CD4-positive, alpha-beta memory T cell (primary cell): ENCODE results near the gene RHOF. TPM values are rescaled to one million over a fixed set of nuclear protein-coding genes. Genes with fewer than 3 reads are reported as not detected.

Experiments used
- CTCF ChIA-PET: fragments of 350-600 bp; sonication (Branson Sonifier 250); formaldehyde crosslinking; loops from one replicate; lab custom pipeline; 2021; ENCODE audit warnings: inconsistent platforms; ENCODE audit not compliant: partially characterized antibody; lab: Charles Lee
- POLR2A ChIA-PET: fragments of 350-600 bp; sonication (Branson Sonifier 250); formaldehyde crosslinking; loops from one replicate; lab custom pipeline; 2021; ENCODE audit not compliant: partially characterized antibody; lab: Charles Lee
- DNase-seq, 5 donors: peaks; one replicate each; pipeline versions ENCODE4 v3.0.0 to v3.0.0-alpha.2; 2020 to 2022; ENCODE audit warnings: mixed read lengths in 1 of 5
- H3K27ac ChIP-seq: one replicate; pipeline ENCODE4 v1.7.0; 2013; ENCODE audit warnings: low read depth, low read length
- H3K27me3 ChIP-seq: 2 replicates; pipeline ENCODE4 v1.7.0; 2013; ENCODE audit warnings: mild to moderate bottlenecking, low read length, moderate library complexity; ENCODE audit not compliant: insufficient read depth
- H3K36me3 ChIP-seq: 2 replicates; pipeline ENCODE4 v1.7.0; 2013; ENCODE audit warnings: mild to moderate bottlenecking, low read length, moderate library complexity; ENCODE audit not compliant: insufficient read depth
- H3K4me1 ChIP-seq: 2 replicates; pipeline ENCODE4 v1.7.0; 2013; ENCODE audit warnings: mild to moderate bottlenecking, low read length, moderate library complexity; ENCODE audit not compliant: insufficient read depth
- H3K4me3 ChIP-seq, 2 donors: one replicate each; pipeline ENCODE4 v1.7.0; 2013; ENCODE audit warnings: low read length in 2 of 2, mild to moderate bottlenecking in 1 of 2
- H3K9me3 ChIP-seq, 2 donors: one replicate each; pipeline ENCODE4 v1.7.0; 2013; ENCODE audit warnings: low read length in 2 of 2, control low read depth in 1 of 2; ENCODE audit not compliant: control insufficient read depth in 1 of 2
- H3K27ac Mint-ChIP-seq, 7 donors: one replicate each; pipeline ENCODE4 v1.8.0; 2020 to 2021; ENCODE audit warnings: mixed read lengths in 7 of 7, mild to moderate bottlenecking in 6 of 7, inconsistent platforms in 3 of 7, moderate library complexity in 3 of 7
- H3K27me3 Mint-ChIP-seq, 2 donors: one replicate each; pipeline ENCODE4 v1.8.0; 2020 to 2021; ENCODE audit warnings: mixed read lengths in 2 of 2
- H3K36me3 Mint-ChIP-seq, 2 donors: one replicate each; pipeline ENCODE4 v1.8.0; 2020 to 2021; ENCODE audit warnings: mixed read lengths in 2 of 2, inconsistent platforms in 1 of 2, mild to moderate bottlenecking in 1 of 2
- H3K4me1 Mint-ChIP-seq, 4 donors: one replicate each; pipeline ENCODE4 v1.8.0; 2020 to 2021; ENCODE audit warnings: mixed read lengths in 4 of 4, mild to moderate bottlenecking in 1 of 4
- H3K4me3 Mint-ChIP-seq, 8 donors: one replicate each; pipeline ENCODE4 v1.8.0; 2020 to 2021; ENCODE audit warnings: mixed read lengths in 8 of 8, mild to moderate bottlenecking in 7 of 8, moderate library complexity in 6 of 8, inconsistent platforms in 3 of 8
- H3K9me3 Mint-ChIP-seq, 8 donors: one replicate each; pipeline ENCODE4 v1.8.0; 2020 to 2021; ENCODE audit warnings: mixed read lengths in 8 of 8, mild to moderate bottlenecking in 5 of 8, inconsistent platforms in 3 of 8, moderate library complexity in 1 of 8
- intact Hi-C: fragments of 100-400 bp; cut with micrococcal nuclease; formaldehyde crosslinking; loops from one replicate; pipeline ENCODE4 v1.15.1; 2023
- polyA plus RNA-seq, 2 donors: library from polyadenylated mRNA; unstranded; fragments of 300-500 nt; fragmentation: Illumina TruSeq; gene quantifications; one replicate each; pipeline ENCODE4 v1.2.3, GENCODE V29; 2021
- total RNA-seq, 2 experiments: library from RNA; stranded (reverse); gene quantifications; one replicate each; pipeline ENCODE4 v1.2.3, GENCODE V29; 2021

The RHOF gene
- total and polyA plus RNA-seq, 4 experiments from 2014 or later = 72.6 to 138 (median 121) TPM

DNA sequence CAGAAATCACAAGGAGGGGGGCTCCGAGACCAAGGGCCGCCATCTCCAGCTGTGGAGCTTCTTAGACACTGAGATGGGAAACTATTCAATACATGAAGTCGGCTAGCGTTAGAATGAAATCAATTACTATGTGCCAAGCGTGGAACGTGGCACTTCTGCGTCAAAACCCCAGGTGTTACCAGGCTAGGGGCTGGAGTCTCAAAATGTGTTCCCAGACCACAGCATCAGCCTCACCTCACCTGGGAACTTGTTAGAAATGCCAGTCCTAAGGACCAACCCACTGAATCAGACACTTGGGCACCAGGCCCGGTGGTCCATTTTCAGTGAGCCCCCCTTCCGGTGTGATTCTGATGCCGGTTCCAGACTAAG is 5.3 kb upstream of the RHOF start:
- H3K4me1 ChIP-seq = peaks cover 41% of the 10 kb centered on the region
- peaks cover 21% of the 10 kb centered on the region for H3K36me3 ChIP-seq
- Mint-ChIP-seq H3K9me3 (peaks cover 0 to 3% (median 0%) of the 10 kb centered on the region in 8 donors), H3K4me3 (peak overlapping the region; percentile 85 to 94 (median 88)), H3K27ac (peak overlapping the region; percentile 87 to 96 (median 94)), H3K4me1 (peaks cover 22 to 62% (median 35%) of the 10 kb centered on the region in 4 donors), H3K27me3 (no peaks in the 10 kb centered on the region), H3K36me3 (peaks cover 13 to 57% of the 10 kb centered on the region in 2 donors)
- POLR2A ChIA-PET = interaction anchor here (1.8 to 44.6 kb wide), 4 partner anchors 8 to 92 kb away, joined by 8 to 2727 read pairs (median 1422); partner anchors contain the start of genes PSMD9, RHOF, SETD1B and TMEM120B
- H3K27me3 ChIP-seq = no peaks in the 10 kb centered on the region
- H3K27ac ChIP-seq = peak overlapping the region; percentile 91
- no peak for DNase-seq
- intact Hi-C loops = no loop called here
- peak overlapping the region; percentile 38 to 46 for H3K4me3 ChIP-seq
- CTCF ChIA-PET = interaction anchor here (6.2 to 15.1 kb wide), 4 partner anchors 11 to 92 kb away, joined by 51 to 918 read pairs (median 339); partner anchors contain the start of genes PSMD9 and SETD1B
- H3K9me3 ChIP-seq = no peaks in the 10 kb centered on the region

DNA sequence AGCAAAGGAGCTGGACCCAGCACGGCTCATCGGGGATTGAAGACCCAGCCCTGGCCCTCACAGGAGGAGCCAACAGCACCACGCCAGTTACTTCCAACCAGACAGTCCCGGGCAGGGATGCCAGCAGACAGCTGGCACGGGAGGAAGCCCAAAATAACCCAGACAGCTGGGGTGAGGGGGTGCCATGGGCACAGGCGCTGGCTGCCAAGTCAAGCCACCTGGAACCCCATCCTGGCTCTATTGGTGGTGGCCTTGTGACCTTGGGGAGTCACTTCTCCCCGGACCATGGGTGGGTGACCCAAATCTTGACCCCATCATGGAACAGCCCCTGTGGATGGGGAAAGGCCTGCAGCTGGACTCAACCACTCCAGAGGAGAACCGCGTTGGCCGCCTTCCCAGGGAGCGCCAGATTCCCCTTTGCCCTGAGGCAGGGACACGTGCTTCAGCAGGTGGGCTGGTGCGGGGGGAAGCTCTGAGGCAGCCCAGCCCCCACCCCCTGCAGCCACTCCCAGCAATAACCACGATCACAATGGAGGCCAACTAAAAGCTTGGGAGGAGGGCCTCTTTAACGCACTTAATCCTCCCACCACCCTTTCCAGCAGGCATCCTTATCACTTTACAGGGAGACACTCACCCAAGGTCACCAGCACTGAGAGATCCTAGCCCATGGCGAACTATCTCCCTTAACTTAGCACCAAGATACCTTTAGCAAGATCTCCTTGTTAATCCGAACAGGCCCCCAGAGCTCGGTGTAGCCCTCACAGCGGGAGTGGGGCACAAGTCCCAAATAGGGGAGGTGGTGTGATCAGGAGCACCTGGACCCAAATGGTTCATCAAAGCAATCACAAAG is 4.7 kb upstream of the RHOF start:
- Mint-ChIP-seq H3K27ac (peak overlapping the region; percentile 13 to 96 (median 94)), H3K9me3 (peaks cover 0 to 3% (median 0%) of the 10 kb centered on the region in 8 donors), H3K36me3 (peaks cover 13 to 55% of the 10 kb centered on the region in 2 donors), H3K27me3 (no peaks in the 10 kb centered on the region), H3K4me1 (peaks cover 22 to 60% (median 35%) of the 10 kb centered on the region in 4 donors), H3K4me3 (peak overlapping the region; percentile 85 to 94 (median 88))
- Histone ChIP-seq H3K4me3 (no peak overlapping the region), H3K9me3 (no peaks in the 10 kb centered on the region), H3K27ac (peak overlapping the region; percentile 91), H3K36me3 (peaks cover 21% of the 10 kb centered on the region), H3K27me3 (no peaks in the 10 kb centered on the region), H3K4me1 (peaks cover 42% of the 10 kb centered on the region)
- intact Hi-C loops = no loop called here
- DNase-seq = no peak
- ChIA-PET CTCF (interaction anchor here (0.6 to 15.1 kb wide), 5 partner anchors 11 to 112 kb away, joined by 3 to 918 read pairs (median 119); partner anchors contain the start of genes PSMD9 and SETD1B), POLR2A (interaction anchor here (0.6 to 44.6 kb wide), 6 partner anchors 7 to 183 kb away, joined by 3 to 2727 read pairs (median 62); partner anchors contain the start of genes PSMD9, RHOF, SETD1B and TMEM120B)

DNA sequence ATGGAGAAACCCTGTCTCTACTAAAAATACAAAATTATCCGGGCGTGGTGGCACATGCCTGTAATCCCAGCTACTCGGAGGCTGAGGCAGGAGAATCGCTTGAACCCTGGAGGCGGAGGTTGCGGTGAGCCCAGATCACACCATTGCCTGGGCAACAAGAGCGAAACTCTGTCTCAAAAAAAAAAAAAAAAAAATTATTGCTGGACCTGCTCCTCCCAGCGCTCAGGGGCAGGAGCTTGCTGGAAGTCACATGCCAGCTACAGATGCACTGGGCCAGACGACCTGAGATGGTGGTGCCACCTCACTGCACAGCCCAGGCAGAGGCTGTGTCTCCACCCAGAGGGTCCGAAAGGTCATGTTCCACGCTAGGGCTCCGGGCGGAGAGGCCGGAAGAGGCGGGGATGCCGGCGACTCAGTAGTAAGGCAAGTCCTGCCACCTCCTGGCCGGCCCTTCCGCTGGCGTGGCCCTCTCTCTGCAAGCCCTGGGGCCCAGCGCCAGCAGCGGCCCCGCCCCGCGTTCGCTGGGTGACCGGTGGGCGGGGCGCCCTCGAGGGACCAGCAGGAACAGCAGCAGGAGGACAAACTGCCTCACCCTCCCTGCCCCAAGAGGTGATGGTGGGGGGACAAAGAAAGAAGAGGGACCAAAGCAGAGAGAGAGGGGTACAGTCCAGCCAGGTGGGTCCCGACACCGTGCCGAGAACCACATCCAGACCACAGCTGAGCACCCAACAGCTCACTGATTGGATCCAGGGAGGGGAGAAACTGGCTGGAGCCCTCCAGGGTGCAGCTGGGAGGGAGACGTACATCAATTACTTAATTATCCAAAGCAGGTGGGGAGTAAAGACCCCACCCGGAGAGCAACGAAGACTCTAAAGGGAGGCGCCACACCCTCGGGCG is 3.6 kb upstream of the RHOF start:
- no peak overlapping the region for H3K4me3 ChIP-seq
- H3K27me3 ChIP-seq = no peaks in the 10 kb centered on the region
- peaks cover 21% of the 10 kb centered on the region for H3K36me3 ChIP-seq
- intact Hi-C loops = no loop called here
- H3K4me3 Mint-ChIP-seq = peak overlapping the region in 6 of 8 donors; percentile 17 to 62 (median 48)
- ChIA-PET CTCF (interaction anchor here (1.7 to 15.1 kb wide), 6 partner anchors 13 to 121 kb away, joined by 5 to 918 read pairs (median 104); partner anchors contain the start of genes CFAP251, PSMD9 and SETD1B), POLR2A (interaction anchor here (0.6 to 44.6 kb wide), 7 partner anchors 6 to 381 kb away, joined by 3 to 2727 read pairs (median 8); partner anchors contain the start of genes PSMD9, RHOF, SETD1B and TMEM120B)
- H3K27me3 Mint-ChIP-seq = no peaks in the 10 kb centered on the region
- peak overlapping the region in 6 of 7 donors; percentile 36 to 99 (median 68) for H3K27ac Mint-ChIP-seq
- peaks cover 13 to 53% of the 10 kb centered on the region in 2 donors for H3K36me3 Mint-ChIP-seq
- peaks cover 0 to 3% (median 0%) of the 10 kb centered on the region in 8 donors for H3K9me3 Mint-ChIP-seq
- no peak for DNase-seq
- H3K4me1 ChIP-seq = peaks cover 42% of the 10 kb centered on the region
- H3K27ac ChIP-seq = no peak overlapping the region
- H3K4me1 Mint-ChIP-seq = peaks cover 22 to 57% (median 37%) of the 10 kb centered on the region in 4 donors
- H3K9me3 ChIP-seq = no peaks in the 10 kb centered on the region

DNA sequence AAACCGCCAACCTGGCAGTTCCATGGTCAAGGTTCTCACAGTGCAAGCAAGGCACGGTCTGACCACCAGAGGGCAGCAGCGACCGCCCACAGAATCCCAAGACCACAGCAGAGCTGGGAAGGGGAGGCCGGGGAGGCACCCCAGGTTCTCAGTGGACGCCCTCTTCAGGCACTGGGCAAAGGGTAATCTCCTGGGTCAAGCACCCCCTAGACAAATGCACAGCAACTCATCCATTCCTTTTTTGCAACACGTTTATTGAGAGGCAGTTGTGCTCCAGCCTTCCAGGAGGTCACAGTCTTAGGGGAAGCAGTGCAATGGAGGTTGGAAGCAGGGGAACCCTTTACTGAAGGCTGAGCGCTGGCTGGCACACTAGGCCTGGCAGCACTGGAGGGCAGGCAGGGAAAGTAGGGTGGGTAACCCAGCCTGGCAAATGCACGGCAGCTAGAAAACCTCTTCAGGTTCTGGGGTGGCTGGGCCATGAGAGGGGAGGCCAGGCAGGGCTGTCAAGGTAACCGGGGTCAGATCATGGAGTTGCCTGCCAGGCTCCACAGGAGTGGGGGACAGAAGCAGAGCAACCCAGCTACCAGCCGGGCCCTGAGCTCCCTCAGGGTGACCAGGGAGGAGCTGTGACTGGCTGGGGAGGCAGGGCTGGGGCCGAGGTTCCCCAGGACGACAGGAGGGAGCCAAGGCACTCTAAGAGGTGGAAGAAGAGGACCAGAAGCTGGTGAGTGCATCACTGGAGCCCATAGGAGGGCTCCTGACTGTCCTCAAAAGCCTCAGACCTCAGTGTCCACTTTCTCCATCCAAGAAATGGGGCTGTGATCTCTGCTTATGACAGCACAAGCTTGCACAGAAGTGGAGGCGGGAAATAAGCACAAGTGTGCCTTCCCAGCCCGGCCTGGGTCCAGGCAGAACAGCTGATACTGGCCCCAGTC is 1.8 kb upstream of the RHOF start:
- H3K36me3 ChIP-seq = peaks cover 21% of the 10 kb centered on the region
- H3K4me3 ChIP-seq = peak overlapping the region in 1 of 2 donors; percentile 36
- POLR2A ChIA-PET = interaction anchor here (0.6 to 44.6 kb wide), 18 partner anchors 4 to 941 kb away, joined by 3 to 2727 read pairs (median 9); partner anchors contain the start of genes CFAP251, PSMD9, RHOF and RNF34
- H3K9me3 ChIP-seq = no peaks in the 10 kb centered on the region
- H3K27me3 ChIP-seq = no peaks in the 10 kb centered on the region
- H3K4me3 Mint-ChIP-seq = peak overlapping the region; percentile 78 to 94 (median 87)
- peaks cover 27 to 64% (median 49%) of the 10 kb centered on the region in 4 donors for H3K4me1 Mint-ChIP-seq
- H3K9me3 Mint-ChIP-seq = no peaks in the 10 kb centered on the region
- DNase-seq = peak; percentile 76 to 85 (median 79)
- CTCF ChIA-PET = interaction anchor here (0.7 to 15.1 kb wide), 23 partner anchors 14 to 394 kb away, joined by 3 to 918 read pairs (median 6); partner anchors contain the start of genes CFAP251, PSMD9, SETD1B and TMEM120B
- no peaks in the 10 kb centered on the region for H3K27me3 Mint-ChIP-seq
- H3K36me3 Mint-ChIP-seq = peaks cover 11 to 49% of the 10 kb centered on the region in 2 donors
- intact Hi-C loops = loop anchor here (1.0 to 2.0 kb wide), 3 partner anchors 17 to 108 kb away; no protein-coding TSS in a partner anchor
- peaks cover 58% of the 10 kb centered on the region for H3K4me1 ChIP-seq
- peak overlapping the region; percentile 97 for H3K27ac ChIP-seq
- peak overlapping the region; percentile 97 to 99 (median 97) for H3K27ac Mint-ChIP-seq

GRCh38 chr12:121794534-121795033 is 1.1 kb upstream of the RHOF start:
- no peak for DNase-seq
- POLR2A ChIA-PET = interaction anchor here (0.6 to 44.6 kb wide), 25 partner anchors 4 to 940 kb away, joined by 3 to 2727 read pairs (median 7); partner anchors contain the start of genes CFAP251, PSMD9, RHOF and RNF34
- peaks cover 62% of the 10 kb centered on the region for H3K4me1 ChIP-seq
- Mint-ChIP-seq H3K36me3 (peaks cover 11 to 54% of the 10 kb centered on the region in 2 donors), H3K27me3 (no peaks in the 10 kb centered on the region), H3K27ac (peak overlapping the region; percentile 97 to 99 (median 97)), H3K4me1 (peaks cover 31 to 71% (median 55%) of the 10 kb centered on the region in 4 donors), H3K9me3 (no peaks in the 10 kb centered on the region), H3K4me3 (peak overlapping the region; percentile 78 to 94 (median 87))
- intact Hi-C loops = loop anchor here (1.0 to 5.0 kb wide), 11 partner anchors 8 to 217 kb away; partner anchors contain the start of genes ORAI1, PSMD9 and TMEM120B
- CTCF ChIA-PET = interaction anchor here (0.5 to 15.1 kb wide), 45 partner anchors 15 to 708 kb away, joined by 3 to 918 read pairs (median 4); partner anchors contain the start of genes CFAP251, PSMD9, SETD1B and TMEM120B
- no peaks in the 10 kb centered on the region for H3K9me3 ChIP-seq
- no peaks in the 10 kb centered on the region for H3K27me3 ChIP-seq
- peak overlapping the region in 1 of 2 donors; percentile 36 for H3K4me3 ChIP-seq
- H3K27ac ChIP-seq = peak overlapping the region; percentile 97
- H3K36me3 ChIP-seq = peaks cover 21% of the 10 kb centered on the region
